NT2/D1 (cell line): ENCODE results near the gene SLC17A5.
"Not testable (repeated sequence)": the region's sequence is repeated elsewhere in the genome, so short reads cannot be mapped to it uniquely, and the experiment has no call there.

Experiments used
- SUZ12 ChIP-seq: IDR thresholded peaks from 2 replicates; pipeline ENCODE4 v1.6.1; 2011; ENCODE audit not compliant: insufficient read length, insufficient read depth; ENCODE audit errors: extremely low read depth
- YY1 ChIP-seq: IDR thresholded peaks from 2 replicates; pipeline ENCODE4 v1.6.1; 2011; ENCODE audit not compliant: insufficient read length, insufficient read depth
- ZNF274 ChIP-seq: IDR thresholded peaks from 2 replicates; pipeline ENCODE4 v1.6.1; 2011; ENCODE audit warnings: mild to moderate bottlenecking, low read depth, low read length

DNA sequence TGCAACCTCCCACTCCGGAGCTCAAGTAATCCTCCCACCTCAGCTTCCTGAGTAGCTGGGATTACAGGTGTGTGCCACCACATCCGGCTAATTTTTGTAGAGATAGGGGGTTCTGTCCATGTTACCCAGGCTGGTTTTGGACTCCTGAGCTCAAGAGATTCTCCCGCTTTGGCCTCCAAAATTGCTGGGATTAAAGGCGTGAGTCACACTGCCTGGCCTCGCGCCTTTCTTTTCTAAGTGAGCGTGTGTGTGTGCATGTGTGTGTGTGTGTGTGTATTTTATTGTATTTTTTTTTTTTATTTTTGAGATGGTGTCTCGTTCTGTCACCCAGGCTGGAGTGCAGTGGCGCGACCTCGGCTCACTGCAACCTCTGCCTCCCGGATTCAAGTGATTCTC, 94.4 kb downstream of the SLC17A5 start:
- TF ChIP-seq ZNF274, YY1, SUZ12: not testable (repeated sequence)
